ENCODE measurements around the gene CTPS2.

DNA sequence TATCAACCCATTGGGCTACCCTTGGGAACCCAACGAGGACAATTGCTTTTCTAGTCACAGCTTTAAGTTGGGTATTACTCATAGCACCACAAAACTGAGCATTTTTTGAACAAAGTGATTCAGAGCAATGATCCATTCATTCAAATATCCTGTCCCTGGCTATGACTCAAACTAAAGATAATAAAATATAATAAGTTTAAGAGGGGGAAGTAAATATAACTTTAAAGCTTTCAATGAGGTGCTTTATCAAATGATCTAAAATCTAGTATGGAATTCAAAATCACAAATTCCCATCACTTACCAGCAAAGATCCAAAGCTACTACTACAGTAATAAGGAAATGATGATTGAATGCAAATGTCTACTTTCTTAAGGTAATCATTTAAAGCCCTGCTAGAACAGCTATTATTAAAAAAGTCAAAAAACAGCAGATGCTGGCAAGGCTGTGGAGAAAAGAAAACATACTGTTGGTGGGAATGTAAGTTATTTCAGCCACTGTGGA is 102.3 kb downstream of the CTPS2 start:
- TF ChIP-seq POLR2A (IDR thresholded peaks at IDR 0.05) = no peak
- TF ChIP-seq, protein P1, sequence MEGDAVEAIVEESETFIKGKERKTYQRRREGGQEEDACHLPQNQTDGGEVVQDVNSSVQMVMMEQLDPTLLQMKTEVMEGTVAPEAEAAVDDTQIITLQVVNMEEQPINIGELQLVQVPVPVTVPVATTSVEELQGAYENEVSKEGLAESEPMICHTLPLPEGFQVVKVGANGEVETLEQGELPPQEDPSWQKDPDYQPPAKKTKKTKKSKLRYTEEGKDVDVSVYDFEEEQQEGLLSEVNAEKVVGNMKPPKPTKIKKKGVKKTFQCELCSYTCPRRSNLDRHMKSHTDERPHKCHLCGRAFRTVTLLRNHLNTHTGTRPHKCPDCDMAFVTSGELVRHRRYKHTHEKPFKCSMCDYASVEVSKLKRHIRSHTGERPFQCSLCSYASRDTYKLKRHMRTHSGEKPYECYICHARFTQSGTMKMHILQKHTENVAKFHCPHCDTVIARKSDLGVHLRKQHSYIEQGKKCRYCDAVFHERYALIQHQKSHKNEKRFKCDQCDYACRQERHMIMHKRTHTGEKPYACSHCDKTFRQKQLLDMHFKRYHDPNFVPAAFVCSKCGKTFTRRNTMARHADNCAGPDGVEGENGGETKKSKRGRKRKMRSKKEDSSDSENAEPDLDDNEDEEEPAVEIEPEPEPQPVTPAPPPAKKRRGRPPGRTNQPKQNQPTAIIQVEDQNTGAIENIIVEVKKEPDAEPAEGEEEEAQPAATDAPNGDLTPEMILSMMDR (IDR thresholded peaks at IDR 0.05) = no peak
